ENCODE results near the gene GC. TPM values are rescaled to one million over a fixed set of nuclear protein-coding genes. Genes with fewer than 3 reads are reported as not detected.

Gene GC
- total and polyA plus RNA-seq, 10 of the 15 experiments (the other 5 are each of a cell fraction or from before 2014, with no cell fraction given), result 2.3 TPM; not detected in 9

GRCh38 chr4:71774136-71774535, 9.7 kb downstream of the GC start (continued):
- TF ChIP-seq ZBTB4 (CRISPR knock-in tag; IDR thresholded peaks at IDR 0.05) (no peak), POU2F2 (IDR thresholded peaks at IDR 0.05; ENCODE audit: borderline replicate concordance, low read depth, low read length) (no peak)

- DNase-seq (ENCODE audit: low read depth, low spot score) (no peak), ATAC-seq (no peak), FAIRE-seq (no peak)
- RAD21 ChIA-PET (ENCODE audit: unreplicated experiment), result interaction anchor here (1.0 to 1.1 kb wide), 2 partner anchors 513 to 530 kb away, joined by 5 to 6 read pairs; no protein-coding TSS in a partner anchor
- H3K4me1 ChIP-seq (ENCODE audit: control insufficient read depth, insufficient read depth, low read length), result no peaks in the 10 kb centered on the region
- WGBS (ENCODE audit: insufficient coverage, insufficient replicate concordance, low lambda C conversion rate, missing lambda C conversion rate), result 57% methylated on average over 2 of the region's 2 CpGs
- SMC1A ChIA-PET (ENCODE audit: uncharacterized antibody, unreplicated experiment), result interaction anchor here (1.1 to 1.2 kb wide), 2 partner anchors 11 to 513 kb away, joined by 3 to 7 read pairs; no protein-coding TSS in a partner anchor
- H3K27ac ChIP-seq (ENCODE audit: control insufficient read depth, insufficient read depth), result no peak overlapping the region
- in situ Hi-C loops (cut with MboI), result no loop called here
- H3K79me2 ChIP-seq (ENCODE audit: control insufficient read depth, insufficient read depth, low read length), result no peaks in the 10 kb centered on the region
- no peaks in the 10 kb centered on the region for H3K27me3 ChIP-seq (replicated peaks in 1 of 2; ENCODE audit: control insufficient read depth in 2 of 2, insufficient read depth in 2 of 2, low read length in 1 of 2)
- no peak overlapping the region for H3K4me3 ChIP-seq
- intact Hi-C loops (cut with micrococcal nuclease; ENCODE audit: unreplicated experiment), result no loop called here
- BruUV-seq (replicated peaks), result no TSS peak
- CTCF ChIA-PET, result interaction anchor here (1.0 to 1.9 kb wide), 3 partner anchors 512 to 530 kb away, joined by 3 to 14 read pairs (median 5); no protein-coding TSS in a partner anchor
- H2AFZ ChIP-seq (ENCODE audit: control insufficient read depth, low read depth, low read length), result no peak overlapping the region
- POLR2A ChIA-PET, result no interaction called here
- H3K9me3 ChIP-seq (replicated peaks; ENCODE audit: control insufficient read depth, insufficient read depth, low read length), result no peaks in the 10 kb centered on the region
- H3K4me2 ChIP-seq (ENCODE audit: control insufficient read depth, insufficient read depth), result no peak overlapping the region
- H3K9ac ChIP-seq (ENCODE audit: control insufficient read depth, insufficient read depth, low read length), result no peak overlapping the region
- no peaks in the 10 kb centered on the region for H3K36me3 ChIP-seq (ENCODE audit: control insufficient read depth in 2 of 2, insufficient read depth in 2 of 2, low read length in 1 of 2)
- H4K20me1 ChIP-seq (ENCODE audit: control insufficient read depth, insufficient read depth), result no peaks in the 10 kb centered on the region
- TF ChIP-seq RBBP5 (conservative IDR thresholded peaks at IDR 0.05) (no peak), TCF3 (IDR thresholded peaks at IDR 0.05; ENCODE audit: borderline replicate concordance, insufficient read depth, low read depth, low read length) (no peak), NRF1 (conservative IDR thresholded peaks at IDR 0.05; ENCODE audit: low read depth, low read length) (no peak), RELA (IDR thresholded peaks at IDR 0.05; ENCODE audit: borderline replicate concordance, partially characterized antibody) (no peak), RUNX3 (IDR thresholded peaks at IDR 0.05; ENCODE audit: low read length) (no peak), SUPT20H (IDR thresholded peaks at IDR 0.05; ENCODE audit: borderline replicate concordance, control insufficient read depth, low read depth, low read length) (no peak), ZNF622 (IDR thresholded peaks at IDR 0.05) (no peak), BHLHE40 (IDR thresholded peaks at IDR 0.05; ENCODE audit: borderline replicate concordance in 1 of 2, low read depth in 2 of 2, low read length in 1 of 2) (no peak), BACH1 (IDR thresholded peaks at IDR 0.05; ENCODE audit: borderline replicate concordance) (no peak), SMAD1 (IDR thresholded peaks at IDR 0.05; ENCODE audit: low read depth, partially characterized antibody) (no peak), NBN (IDR thresholded peaks at IDR 0.05) (no peak), EGR1 (IDR thresholded peaks at IDR 0.05; ENCODE audit: borderline replicate concordance in 1 of 2, low read depth in 2 of 2, low read length in 2 of 2) (no peak), ZNF592 (IDR thresholded peaks at IDR 0.05) (no peak), ZNF274 (IDR thresholded peaks at IDR 0.05; ENCODE audit: insufficient read depth, insufficient read length) (no peak)
These were observed 10.9 kb downstream of the GC start for GRCh38 chr4:71773004-71773403.

Measured in GM12878 (cell line).